HEK293 (cell line): ENCODE data around the gene PHLDB3.
A peak's percentile ranks its signal among the peaks of the same experiment; 100 is the strongest.

ENCODE experiments used
- BCL11B ChIP-seq: fragments of 450-650 bp; formaldehyde crosslinking; IDR thresholded peaks from 2 replicates; pipeline ENCODE4 v1.5.1; 2016; ENCODE audit warnings: low read depth, missing biosample characterization, missing genetic modification characterization
- BCL6B ChIP-seq: fragments of 450-650 bp; formaldehyde crosslinking; IDR thresholded peaks from 2 replicates; pipeline ENCODE4 v1.5.1; 2017; ENCODE audit warnings: missing biosample characterization, missing genetic modification characterization
- CTCF ChIP-seq: fragments of 450-650 bp; formaldehyde crosslinking; IDR thresholded peaks from 2 replicates; pipeline ENCODE4 v1.5.1; 2016; ENCODE audit warnings: missing biosample characterization, missing genetic modification characterization
- EGR2 ChIP-seq: fragments of 450-650 bp; formaldehyde crosslinking; IDR thresholded peaks from 2 replicates; pipeline ENCODE4 v1.5.1; 2016; ENCODE audit warnings: low read depth, missing biosample characterization, missing genetic modification characterization
- FEZF1 ChIP-seq: fragments of 450-650 bp; formaldehyde crosslinking; IDR thresholded peaks from 2 replicates; pipeline ENCODE4 v1.5.1; 2016; ENCODE audit warnings: missing biosample characterization, missing genetic modification characterization
- GLI2 ChIP-seq: fragments of 450-650 bp; formaldehyde crosslinking; IDR thresholded peaks from 2 replicates; pipeline ENCODE4; 2017; ENCODE audit warnings: missing biosample characterization, missing genetic modification characterization, low read depth, borderline replicate concordance
- GLI4 ChIP-seq: fragments of 450-650 bp; formaldehyde crosslinking; IDR thresholded peaks from 2 replicates; pipeline ENCODE4 v1.5.1; 2016; ENCODE audit warnings: missing biosample characterization, missing genetic modification characterization
- KLF17 ChIP-seq: fragments of 450-650 bp; formaldehyde crosslinking; IDR thresholded peaks from 2 replicates; pipeline ENCODE4 v1.5.1; 2016; ENCODE audit warnings: missing biosample characterization, missing genetic modification characterization
- ZBTB7A ChIP-seq: fragments of 450-650 bp; formaldehyde crosslinking; IDR thresholded peaks from 2 replicates; pipeline ENCODE4 v1.5.1; 2016; ENCODE audit warnings: low read depth, missing biosample characterization, missing genetic modification characterization
- ZFP37 ChIP-seq: fragments of 450-650 bp; formaldehyde crosslinking; IDR thresholded peaks from 2 replicates; pipeline ENCODE4 v1.5.1; 2016; ENCODE audit warnings: missing biosample characterization, missing genetic modification characterization
- ZNF114 ChIP-seq: fragments of 450-650 bp; formaldehyde crosslinking; IDR thresholded peaks from 2 replicates; pipeline ENCODE4 v1.5.0; 2017; ENCODE audit warnings: missing biosample characterization, missing genetic modification characterization
- ZNF138 ChIP-seq: fragments of 450-650 bp; formaldehyde crosslinking; IDR thresholded peaks from 2 replicates; pipeline ENCODE4 v1.5.1; 2016; ENCODE audit warnings: missing biosample characterization, missing genetic modification characterization, borderline replicate concordance
- ZNF174 ChIP-seq: fragments of 450-650 bp; formaldehyde crosslinking; IDR thresholded peaks from 2 replicates; pipeline ENCODE4 v1.5.0; 2017; ENCODE audit warnings: missing biosample characterization, mild to moderate bottlenecking, missing genetic modification characterization
- ZNF18 ChIP-seq: fragments of 450-650 bp; formaldehyde crosslinking; IDR thresholded peaks from 2 replicates; pipeline ENCODE4 v1.5.1; 2016; ENCODE audit warnings: missing biosample characterization, missing genetic modification characterization
- ZNF184 ChIP-seq: fragments of 450-650 bp; IDR thresholded peaks from 2 replicates; pipeline ENCODE4 v1.5.1; 2018; ENCODE audit warnings: missing biosample characterization, mild to moderate bottlenecking, missing genetic modification characterization
- ZNF23 ChIP-seq: fragments of 450-650 bp; formaldehyde crosslinking; IDR thresholded peaks from 2 replicates; pipeline ENCODE4 v1.5.1; 2016; ENCODE audit warnings: missing biosample characterization, missing genetic modification characterization, borderline replicate concordance
- ZNF24 ChIP-seq: fragments of 450-650 bp; formaldehyde crosslinking; IDR thresholded peaks from 2 replicates; pipeline ENCODE4 v1.5.1; 2016; ENCODE audit warnings: missing biosample characterization, missing genetic modification characterization
- ZNF335 ChIP-seq: fragments of 450-650 bp; formaldehyde crosslinking; conservative IDR thresholded peaks from 2 replicates; pipeline ENCODE4 v1.5.1; 2016; ENCODE audit warnings: missing biosample characterization, missing genetic modification characterization
- ZNF560 ChIP-seq: fragments of 450-650 bp; formaldehyde crosslinking; IDR thresholded peaks from 2 replicates; pipeline ENCODE4 v1.5.1; 2017; ENCODE audit warnings: missing biosample characterization, missing genetic modification characterization, borderline replicate concordance
- ZNF561 ChIP-seq: fragments of 450-650 bp; IDR thresholded peaks from 2 replicates; pipeline ENCODE4 v1.5.1; 2018; ENCODE audit warnings: missing biosample characterization, missing genetic modification characterization, borderline replicate concordance
- ZNF585B ChIP-seq: fragments of 450-650 bp; formaldehyde crosslinking; IDR thresholded peaks from 2 replicates; pipeline ENCODE4 v1.5.1; 2016; ENCODE audit warnings: missing biosample characterization, missing genetic modification characterization
- ZNF623 ChIP-seq: fragments of 450-650 bp; formaldehyde crosslinking; IDR thresholded peaks from 2 replicates; pipeline ENCODE4 v1.5.1; 2016; ENCODE audit warnings: missing biosample characterization, missing genetic modification characterization
- ZNF624 ChIP-seq: fragments of 450-650 bp; formaldehyde crosslinking; IDR thresholded peaks from 2 replicates; pipeline ENCODE4 v1.5.1; 2017; ENCODE audit warnings: missing biosample characterization, missing genetic modification characterization
- ZNF660 ChIP-seq: fragments of 450-650 bp; IDR thresholded peaks from 2 replicates; pipeline ENCODE4 v1.5.1; 2018; ENCODE audit warnings: missing biosample characterization, mild to moderate bottlenecking, missing genetic modification characterization
- ZNF664 ChIP-seq: fragments of 450-650 bp; formaldehyde crosslinking; IDR thresholded peaks from 2 replicates; pipeline ENCODE4 v1.5.1; 2016; ENCODE audit warnings: missing biosample characterization, missing genetic modification characterization
- ZNF677 ChIP-seq: fragments of 450-650 bp; IDR thresholded peaks from 2 replicates; pipeline ENCODE4 v1.5.0; 2018; ENCODE audit warnings: missing biosample characterization, mild to moderate bottlenecking, missing genetic modification characterization, moderate library complexity
- ZNF791 ChIP-seq: fragments of 450-650 bp; formaldehyde crosslinking; IDR thresholded peaks from 2 replicates; pipeline ENCODE4 v1.5.1; 2016; ENCODE audit warnings: missing biosample characterization, missing genetic modification characterization
- TF ChIP-seq, protein P1 (sequence below): fragments of 450-650 bp; formaldehyde crosslinking; IDR thresholded peaks from 2 replicates; pipeline ENCODE4 v1.5.1; 2017; ENCODE audit warnings: missing biosample characterization, missing genetic modification characterization
- TF ChIP-seq, protein P2 (sequence below): fragments of 450-650 bp; formaldehyde crosslinking; IDR thresholded peaks from 2 replicates; pipeline ENCODE4 v1.5.1; 2016; ENCODE audit warnings: missing biosample characterization, missing genetic modification characterization
- TF ChIP-seq, protein P3 (sequence below): fragments of 450-650 bp; formaldehyde crosslinking; IDR thresholded peaks from 2 replicates; pipeline ENCODE4 v1.5.1; 2016; ENCODE audit warnings: missing biosample characterization, missing genetic modification characterization

PHLDB3 gene

GRCh38 chr19:43463381-43464133 is 41.0 kb downstream of the PHLDB3 start (continued):
- no peak for TF ChIP-seq FEZF1 (tag by site-specific recombination)
- TF ChIP-seq ZNF24: peak; percentile 73; the same call in 1 of the 2 replicates
- TF ChIP-seq BCL6B (tag by site-specific recombination): no peak
- TF ChIP-seq KLF17: peak; percentile 36
- TF ChIP-seq ZNF660: peak; percentile 48; the same call in 1 of the 2 replicates
- TF ChIP-seq ZFP37 (tag by site-specific recombination): peak; percentile 21; the same call in 1 of the 2 replicates
- TF ChIP-seq GLI2: no peak
- TF ChIP-seq BCL11B (tag by site-specific recombination): no peak; the same call in 1 of the 2 replicates
- TF ChIP-seq CTCF: no peak
- TF ChIP-seq ZNF561: 0 out of 2 replicates have a peak, but pooled peaks have one; percentile 42
- TF ChIP-seq ZNF664 (tag by site-specific recombination): no peak
- TF ChIP-seq ZNF138 (tag by site-specific recombination): no peak
- TF ChIP-seq ZNF560: no peak
- peak; percentile 74 for TF ChIP-seq EGR2 (tag by site-specific recombination)
- TF ChIP-seq, protein P1, sequence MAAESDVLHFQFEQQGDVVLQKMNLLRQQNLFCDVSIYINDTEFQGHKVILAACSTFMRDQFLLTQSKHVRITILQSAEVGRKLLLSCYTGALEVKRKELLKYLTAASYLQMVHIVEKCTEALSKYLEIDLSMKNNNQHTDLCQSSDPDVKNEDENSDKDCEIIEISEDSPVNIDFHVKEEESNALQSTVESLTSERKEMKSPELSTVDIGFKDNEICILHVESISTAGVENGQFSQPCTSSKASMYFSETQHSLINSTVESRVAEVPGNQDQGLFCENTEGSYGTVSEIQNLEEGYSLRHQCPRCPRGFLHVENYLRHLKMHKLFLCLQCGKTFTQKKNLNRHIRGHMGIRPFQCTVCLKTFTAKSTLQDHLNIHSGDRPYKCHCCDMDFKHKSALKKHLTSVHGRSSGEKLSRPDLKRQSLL (tag by site-specific recombination): no peak
- no peak for TF ChIP-seq ZNF23 (tag by site-specific recombination)
- TF ChIP-seq ZBTB7A (tag by site-specific recombination): peak; percentile 61; the same call in 1 of the 2 replicates
- TF ChIP-seq ZNF174 (tag by site-specific recombination): no peak
- TF ChIP-seq ZNF623: no peak
- TF ChIP-seq ZNF335 (tag by site-specific recombination): peak; percentile 96
- TF ChIP-seq ZNF585B: no peak
- TF ChIP-seq, protein P2, sequence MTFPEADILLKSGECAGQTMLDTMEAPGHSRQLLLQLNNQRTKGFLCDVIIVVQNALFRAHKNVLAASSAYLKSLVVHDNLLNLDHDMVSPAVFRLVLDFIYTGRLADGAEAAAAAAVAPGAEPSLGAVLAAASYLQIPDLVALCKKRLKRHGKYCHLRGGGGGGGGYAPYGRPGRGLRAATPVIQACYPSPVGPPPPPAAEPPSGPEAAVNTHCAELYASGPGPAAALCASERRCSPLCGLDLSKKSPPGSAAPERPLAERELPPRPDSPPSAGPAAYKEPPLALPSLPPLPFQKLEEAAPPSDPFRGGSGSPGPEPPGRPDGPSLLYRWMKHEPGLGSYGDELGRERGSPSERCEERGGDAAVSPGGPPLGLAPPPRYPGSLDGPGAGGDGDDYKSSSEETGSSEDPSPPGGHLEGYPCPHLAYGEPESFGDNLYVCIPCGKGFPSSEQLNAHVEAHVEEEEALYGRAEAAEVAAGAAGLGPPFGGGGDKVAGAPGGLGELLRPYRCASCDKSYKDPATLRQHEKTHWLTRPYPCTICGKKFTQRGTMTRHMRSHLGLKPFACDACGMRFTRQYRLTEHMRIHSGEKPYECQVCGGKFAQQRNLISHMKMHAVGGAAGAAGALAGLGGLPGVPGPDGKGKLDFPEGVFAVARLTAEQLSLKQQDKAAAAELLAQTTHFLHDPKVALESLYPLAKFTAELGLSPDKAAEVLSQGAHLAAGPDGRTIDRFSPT (tag by site-specific recombination): no peak
- TF ChIP-seq ZNF184 (tag by site-specific recombination): no peak
- TF ChIP-seq ZNF677: no peak
- TF ChIP-seq GLI4 (tag by site-specific recombination): no peak
- TF ChIP-seq, protein P3, sequence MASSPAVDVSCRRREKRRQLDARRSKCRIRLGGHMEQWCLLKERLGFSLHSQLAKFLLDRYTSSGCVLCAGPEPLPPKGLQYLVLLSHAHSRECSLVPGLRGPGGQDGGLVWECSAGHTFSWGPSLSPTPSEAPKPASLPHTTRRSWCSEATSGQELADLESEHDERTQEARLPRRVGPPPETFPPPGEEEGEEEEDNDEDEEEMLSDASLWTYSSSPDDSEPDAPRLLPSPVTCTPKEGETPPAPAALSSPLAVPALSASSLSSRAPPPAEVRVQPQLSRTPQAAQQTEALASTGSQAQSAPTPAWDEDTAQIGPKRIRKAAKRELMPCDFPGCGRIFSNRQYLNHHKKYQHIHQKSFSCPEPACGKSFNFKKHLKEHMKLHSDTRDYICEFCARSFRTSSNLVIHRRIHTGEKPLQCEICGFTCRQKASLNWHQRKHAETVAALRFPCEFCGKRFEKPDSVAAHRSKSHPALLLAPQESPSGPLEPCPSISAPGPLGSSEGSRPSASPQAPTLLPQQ (tag by site-specific recombination): peak; percentile 90
- TF ChIP-seq ZNF18 (tag by site-specific recombination): no peak
- no peak for TF ChIP-seq ZNF791 (tag by site-specific recombination)
- TF ChIP-seq ZNF114 (tag by site-specific recombination): no peak
- TF ChIP-seq ZNF624: no peak
